ENCODE results near the gene KRTAP5-1.

The KRTAP5-1 gene

DNA sequence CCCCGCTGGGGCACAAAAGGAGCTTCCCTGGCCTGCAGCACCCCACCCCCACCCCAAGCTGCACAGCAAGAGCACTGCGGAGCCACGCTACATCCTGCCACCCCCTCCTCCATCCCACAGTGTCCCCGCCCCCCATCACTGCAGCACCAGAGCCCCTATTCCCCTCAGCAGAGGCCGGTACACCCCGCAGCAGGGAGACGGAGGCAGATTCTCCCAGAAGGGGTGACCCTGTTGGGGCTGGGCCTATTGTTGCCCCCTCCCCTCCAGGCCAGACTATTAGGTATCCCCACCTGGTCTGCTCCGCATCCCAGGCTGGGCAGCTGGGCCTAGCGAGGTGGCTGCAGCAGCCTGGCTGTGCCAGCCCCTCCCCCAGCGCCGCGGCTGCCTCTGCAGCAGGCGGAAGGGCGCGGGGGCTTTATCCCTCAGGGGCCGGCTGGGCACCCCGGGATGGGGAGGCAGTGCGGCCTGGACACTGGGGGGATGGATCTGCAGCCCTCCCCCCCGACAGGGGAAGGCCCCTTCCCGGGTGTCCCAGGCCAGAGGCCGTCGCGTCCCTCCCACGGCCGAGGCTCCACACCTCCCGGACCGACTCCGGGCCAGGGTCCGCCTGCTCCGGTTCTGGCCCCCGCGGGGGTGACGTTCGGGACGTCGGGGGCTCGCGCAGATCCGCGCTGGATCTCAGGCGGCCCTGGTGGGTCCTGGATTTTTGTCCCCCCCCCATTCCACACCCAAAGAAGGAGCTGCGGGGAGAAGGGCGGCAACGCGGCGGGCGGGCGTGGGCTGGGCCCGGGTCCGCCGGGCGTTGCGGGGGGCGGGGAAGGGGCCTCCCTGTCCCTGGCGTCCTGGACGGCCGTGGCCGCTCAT, 14.0 kb downstream of the KRTAP5-1 start:
- DNase-seq, result peak; percentile 46

DNA sequence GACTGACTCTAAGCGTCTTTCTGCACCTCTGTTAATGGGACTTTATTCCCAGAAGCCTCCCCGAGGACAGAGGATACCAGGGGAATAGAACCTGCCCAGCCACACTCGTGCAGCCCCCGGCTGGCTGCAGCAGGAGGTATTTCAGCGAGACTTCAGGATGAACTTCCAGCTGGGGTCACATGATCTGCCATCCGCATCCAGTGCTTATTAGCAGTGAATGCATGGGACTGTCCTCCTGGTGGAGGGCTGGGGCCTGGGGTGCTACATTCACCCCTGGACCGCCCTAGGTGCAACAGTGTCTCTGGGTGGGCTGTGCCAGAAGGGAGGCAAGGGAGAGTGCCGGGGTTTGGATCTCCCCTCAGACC, 14.6 kb downstream of the KRTAP5-1 start:
- DNase-seq, result no peak

DNA sequence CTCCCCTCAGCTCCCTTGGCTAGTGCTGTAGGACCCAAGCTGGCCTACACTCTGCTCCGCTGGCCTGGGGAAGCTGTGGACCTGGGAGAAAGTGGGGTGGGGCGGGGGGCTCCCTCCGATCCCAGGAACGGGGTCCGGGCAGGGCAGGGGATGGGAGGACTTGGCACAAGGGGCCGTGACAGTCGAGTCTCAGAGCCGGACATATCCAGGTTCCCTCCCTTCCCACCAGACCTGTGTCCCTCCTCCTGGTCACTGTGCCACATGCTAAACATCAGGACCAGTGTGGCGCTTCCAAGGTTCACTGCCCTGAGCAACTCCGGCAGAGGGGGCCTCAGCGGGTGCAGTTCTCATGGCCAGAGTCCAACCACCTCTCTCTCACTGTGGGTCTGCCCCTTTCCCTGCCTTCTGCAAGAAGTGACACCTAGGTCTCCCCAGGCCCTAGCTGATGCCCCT, 15.1 kb downstream of the KRTAP5-1 start:
- DNase-seq, result no peak

DNA sequence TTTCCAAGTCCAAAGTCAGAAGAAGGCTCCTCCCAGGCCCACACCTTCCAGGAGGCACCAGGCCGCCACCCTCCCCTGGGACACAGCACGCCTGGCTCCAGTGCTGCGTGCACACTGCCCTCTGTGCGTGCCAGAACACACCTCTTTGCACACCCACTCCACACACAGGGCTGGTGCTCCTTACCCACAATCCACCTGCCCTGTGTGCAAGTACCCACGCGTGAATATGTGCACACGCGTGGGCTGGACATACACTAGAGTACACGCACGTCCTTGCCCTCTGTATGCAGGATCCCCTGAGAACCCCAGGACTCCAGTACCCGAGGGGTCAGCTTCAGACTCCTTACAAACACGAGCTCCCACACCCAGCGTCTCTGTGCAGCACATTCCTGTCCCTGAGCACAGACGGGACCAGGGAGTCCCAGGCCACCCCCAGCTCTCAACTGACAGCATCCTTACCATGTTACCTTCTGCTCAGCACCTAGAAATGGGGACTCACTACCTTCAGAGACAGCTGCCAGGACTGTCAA, 15.8 kb downstream of the KRTAP5-1 start:
- no peak for DNase-seq

DNA sequence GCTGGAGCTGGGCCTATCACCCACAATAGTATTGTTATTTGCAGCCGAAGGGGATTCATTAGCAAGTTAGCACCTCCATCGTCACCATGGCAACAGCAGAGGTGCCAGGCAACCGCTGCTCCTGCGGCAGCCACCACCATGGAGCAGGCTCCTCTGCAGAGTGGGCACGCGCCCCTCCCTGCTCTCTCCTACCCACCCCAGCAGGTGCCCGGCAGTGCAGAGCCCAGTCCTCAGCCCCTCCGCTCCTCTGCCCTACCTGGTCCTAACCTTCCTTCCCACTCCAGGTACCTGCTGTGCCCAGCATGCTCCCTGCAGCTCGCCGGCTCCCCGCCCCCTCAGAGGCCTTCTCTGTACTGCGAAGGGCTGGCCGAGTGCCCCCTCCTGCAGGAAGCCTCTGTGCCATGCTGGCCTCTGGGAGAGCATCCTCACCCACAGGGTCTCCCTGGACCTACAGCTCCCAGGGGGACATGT, 16.6 kb downstream of the KRTAP5-1 start:
- DNase-seq, result peak; percentile 76

DNA sequence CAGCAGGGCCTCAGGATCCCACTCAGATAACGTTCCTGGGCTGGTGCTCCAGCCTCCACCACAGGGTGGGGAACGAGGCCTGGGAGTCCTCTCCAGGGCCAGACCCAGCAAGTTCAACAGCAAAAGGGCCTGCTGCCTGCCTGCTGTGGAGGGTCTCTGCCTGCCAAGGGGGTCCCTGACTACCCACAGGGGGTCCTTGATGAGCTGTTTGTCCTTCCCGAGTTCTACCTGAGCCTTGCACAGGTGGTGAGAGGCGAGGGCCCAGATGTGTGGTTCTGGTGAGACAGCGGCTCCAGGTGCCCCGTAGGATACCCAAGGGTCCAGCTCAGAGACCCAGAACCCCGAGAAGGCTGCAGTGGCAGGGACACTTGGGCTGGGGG, 17.4 kb downstream of the KRTAP5-1 start:
- no peak for DNase-seq

DNA sequence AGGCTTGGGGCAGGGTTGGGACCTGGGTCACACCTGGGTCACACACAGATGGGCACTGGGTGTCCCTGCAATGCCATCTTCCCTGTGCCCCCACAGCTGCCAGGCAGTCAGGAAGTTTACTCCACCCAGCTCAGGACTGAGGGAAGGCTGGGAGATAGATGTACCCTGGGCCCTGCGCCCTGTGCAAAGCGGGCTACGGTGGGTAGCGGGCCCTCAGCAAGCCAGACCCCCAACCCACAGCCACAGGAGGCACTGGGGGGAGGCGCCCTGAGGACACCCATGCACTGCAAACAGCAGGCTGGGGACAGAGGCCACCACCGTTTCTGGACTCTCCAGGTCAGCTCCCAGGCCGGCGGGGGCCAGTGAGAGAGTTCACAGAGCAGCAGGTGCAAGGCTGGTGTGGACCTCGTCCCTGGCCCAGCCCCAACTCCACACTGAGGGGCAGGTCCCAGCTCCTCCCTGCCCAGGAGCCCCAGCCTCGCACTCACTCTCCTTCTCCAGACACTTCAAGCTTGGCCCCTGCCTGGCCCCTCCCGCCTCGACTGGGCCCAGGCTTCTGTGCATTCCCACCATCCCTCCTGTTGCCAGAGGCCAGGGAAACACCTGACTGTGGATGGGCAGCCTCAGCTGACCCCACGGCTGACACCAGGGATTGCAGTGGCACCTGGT, 17.9 kb downstream of the KRTAP5-1 start:
- DNase-seq, result no peak

DNA sequence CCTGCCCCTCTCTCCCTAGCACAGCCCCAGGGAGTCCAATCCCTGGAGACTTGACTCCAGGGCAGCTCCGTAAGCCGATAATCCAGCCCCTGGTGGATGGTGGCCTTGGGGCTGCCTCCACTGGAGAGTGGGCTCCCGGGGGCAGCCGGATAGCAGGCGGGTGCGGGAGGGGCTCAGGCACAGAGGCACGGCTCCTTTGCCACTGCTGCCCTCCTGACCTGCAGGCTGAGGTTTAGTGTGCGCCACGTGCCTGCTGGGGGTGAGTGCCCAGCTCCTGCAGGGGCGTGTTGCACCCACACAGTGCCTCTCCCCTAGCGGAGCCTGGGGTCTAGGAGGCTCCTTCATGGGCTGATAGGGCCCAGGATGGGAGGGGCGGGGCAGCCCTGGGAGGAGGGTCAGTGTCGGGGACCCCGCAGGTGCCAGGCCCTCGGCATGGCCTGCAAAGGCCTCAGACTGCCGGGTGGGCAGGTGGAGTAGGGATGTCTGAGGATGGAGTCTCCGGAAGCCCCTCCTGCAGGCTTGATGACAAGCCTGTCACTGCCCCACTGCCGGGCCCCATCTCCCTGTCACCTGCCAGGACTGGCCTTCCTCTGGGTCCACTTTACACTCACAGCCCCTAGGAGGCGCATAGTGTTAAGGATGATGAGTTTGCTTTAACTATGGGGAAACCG, 18.6 kb downstream of the KRTAP5-1 start:
- DNase-seq, result no peak

DNA sequence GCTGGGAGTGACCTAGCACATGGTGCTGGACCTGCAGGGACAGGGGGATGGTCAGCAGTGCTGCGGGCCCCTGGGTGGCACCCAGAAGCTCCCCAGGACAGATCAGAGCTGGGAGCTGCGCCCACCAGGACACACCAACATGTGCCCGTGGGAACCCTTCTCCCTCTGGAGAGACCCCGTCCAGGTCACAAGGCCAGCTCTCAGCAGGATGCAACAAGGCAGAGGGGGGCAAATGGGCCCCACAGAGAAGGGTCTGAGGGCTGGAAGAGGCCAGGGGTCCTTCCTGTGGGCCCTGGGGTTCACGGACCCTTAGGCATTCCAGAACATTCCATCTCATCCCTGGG, 19.2 kb downstream of the KRTAP5-1 start:
- DNase-seq, result no peak

DNA sequence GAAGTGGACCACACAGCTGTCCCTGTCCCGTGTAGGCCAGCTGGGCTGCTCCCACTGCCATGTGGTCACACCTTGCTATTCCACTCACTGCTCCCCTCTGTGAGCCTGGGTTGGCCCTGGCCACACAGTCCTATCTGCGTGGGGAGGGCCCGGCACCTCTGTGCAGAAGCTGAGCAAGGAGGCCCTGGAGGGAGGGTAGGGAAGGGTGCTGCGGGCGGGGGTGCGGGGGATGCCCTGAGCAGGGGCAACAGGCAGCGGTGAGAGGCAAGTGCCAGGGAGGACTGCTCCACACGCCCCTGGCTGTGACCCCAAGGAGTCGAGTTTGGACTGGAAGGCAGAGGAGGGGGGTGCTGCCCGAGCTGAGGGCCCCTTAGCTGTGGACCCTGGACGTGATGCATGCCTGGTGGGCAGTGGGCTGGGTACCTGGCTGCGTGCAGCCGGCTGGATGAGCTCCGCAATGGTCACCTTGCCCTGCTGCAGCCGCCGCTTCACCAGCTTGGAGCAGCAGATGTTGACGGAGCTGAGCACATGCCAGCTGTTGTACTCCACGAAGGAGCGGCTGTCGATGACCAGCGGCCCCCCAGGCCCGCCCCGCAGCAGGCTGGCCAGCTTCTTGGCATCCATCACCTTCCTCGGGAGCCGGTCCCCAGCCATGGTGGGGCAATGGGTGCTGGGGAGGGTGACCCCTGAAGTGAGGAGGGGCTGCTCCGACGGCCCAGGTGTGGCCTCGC, 19.7 kb downstream of the KRTAP5-1 start:
- DNase-seq, result no peak

DNA sequence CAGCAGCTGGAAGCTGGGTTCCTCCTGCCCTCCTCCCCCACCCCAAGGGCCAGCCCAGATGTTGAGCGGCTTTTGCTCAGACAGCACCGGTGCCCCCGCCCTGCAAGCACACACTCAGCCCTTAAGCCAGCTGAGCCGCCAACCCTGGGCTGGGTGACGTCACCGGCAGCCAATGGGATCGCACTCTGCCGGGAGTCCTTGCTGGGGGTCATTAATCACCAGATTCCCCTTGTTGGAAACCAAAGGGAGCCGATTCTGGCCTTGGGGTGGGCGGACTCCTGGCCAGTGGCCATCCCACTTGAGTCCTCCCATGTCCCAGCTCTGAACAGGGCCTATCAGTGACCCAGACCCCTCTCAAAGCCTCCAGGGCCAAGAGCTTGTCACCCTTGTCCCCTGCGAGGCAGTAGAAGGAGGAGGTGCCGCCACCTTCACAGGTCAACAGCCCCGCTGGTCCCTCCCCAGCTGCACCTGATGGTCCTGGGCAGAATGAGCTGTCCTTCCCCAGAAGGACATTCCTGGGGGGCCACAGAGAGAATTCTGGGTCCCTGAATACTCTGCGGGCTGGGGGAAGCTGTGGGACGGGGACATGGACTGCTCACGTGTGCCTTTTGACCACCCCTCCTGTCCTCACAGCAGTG, 20.4 kb downstream of the KRTAP5-1 start:
- DNase-seq, result no peak

DNA sequence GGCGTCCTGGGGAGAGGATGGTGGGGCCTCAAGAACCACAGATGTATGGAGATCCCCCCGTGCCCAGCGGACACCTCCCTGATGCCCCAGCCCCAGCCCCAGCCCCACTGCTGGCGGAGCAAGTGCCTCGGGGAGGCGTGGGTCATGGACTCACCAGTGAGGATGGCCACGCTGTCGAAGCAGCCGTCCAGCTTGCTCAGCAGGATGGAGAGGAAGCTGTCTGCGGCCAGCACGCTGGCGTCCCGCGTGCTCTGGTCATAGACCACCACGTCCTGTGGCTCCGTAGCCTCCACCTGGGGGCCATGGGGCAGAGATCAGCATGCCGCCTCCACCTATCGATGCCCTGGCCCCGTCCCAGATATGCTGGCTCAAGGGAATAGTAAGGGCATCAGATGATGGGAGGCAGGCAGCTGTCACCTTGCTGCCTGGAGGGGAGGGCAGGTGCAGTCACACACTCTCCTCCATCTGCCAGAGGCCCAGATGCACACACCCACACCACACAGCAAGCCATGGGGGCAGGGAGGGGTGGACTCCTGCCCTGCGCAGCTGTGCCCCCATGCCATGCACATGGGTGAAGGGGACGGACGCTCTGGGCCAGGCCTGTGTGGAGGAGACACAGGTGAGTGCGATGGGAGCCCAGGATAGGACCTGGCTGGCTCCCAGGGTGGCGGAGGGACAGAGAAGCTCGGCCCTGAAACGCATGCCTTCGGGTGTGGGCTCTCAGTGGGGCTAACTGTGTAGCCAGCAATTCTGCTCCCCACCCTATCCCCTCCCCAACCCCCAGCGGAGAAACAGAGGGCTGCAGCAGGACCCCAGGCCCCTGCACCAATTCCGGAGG, 21.2 kb downstream of the KRTAP5-1 start:
- DNase-seq, result no peak

DNA sequence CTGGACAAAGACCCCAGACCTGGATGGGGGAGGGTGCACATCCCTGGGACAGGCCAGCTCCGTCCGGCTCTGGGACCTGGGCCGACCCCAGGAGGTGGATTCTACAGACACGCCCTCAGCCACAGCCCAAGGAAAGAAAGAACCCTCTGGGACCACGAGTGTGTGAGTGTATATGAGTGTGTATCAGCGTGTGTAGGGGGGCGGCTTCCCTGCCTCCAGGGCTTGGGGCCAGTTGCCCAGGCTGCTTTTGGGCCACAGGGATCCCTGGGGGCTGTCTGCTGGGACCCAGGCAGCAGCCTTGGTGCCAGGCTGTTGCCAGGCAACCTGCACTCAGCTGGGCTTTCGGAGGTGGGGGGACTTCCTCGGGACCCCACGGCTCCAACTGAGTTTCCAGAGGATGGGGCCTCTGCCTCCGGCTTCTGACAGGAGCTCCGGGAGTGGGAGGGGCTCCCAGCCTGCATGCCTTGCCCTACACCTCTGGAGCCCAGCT, 21.9 kb downstream of the KRTAP5-1 start:
- DNase-seq, result no peak

DNA sequence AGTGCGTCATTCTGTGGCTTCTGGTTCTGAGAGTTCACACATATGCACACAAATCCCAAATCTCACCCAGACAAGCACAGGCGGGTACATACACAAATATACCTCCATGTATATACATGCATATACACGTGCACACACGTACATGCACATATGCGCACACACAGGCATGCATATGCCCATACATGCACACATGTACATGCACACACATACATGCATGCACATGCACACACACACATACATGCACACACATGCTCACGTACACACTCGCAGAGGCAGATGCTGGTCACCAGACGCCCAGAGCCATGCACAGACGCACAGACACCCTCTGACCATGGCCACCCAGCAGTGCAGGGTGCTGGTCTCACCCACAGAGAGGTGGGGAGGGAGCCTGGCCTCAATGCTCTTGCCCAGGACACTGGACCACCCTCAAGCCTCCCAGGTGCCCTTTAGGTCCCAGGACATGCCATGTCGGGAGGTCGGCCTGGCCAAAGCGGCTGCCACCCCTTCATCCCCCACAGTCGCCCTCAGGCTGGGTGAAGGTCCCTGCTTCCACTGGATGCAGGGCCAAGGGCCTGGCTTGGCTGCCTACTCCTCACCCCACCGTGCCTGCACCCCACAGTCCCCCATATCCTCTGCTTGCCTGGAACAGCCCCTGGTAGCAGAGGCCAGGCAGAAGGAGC, 22.5 kb downstream of the KRTAP5-1 start:
- DNase-seq, result no peak

DNA sequence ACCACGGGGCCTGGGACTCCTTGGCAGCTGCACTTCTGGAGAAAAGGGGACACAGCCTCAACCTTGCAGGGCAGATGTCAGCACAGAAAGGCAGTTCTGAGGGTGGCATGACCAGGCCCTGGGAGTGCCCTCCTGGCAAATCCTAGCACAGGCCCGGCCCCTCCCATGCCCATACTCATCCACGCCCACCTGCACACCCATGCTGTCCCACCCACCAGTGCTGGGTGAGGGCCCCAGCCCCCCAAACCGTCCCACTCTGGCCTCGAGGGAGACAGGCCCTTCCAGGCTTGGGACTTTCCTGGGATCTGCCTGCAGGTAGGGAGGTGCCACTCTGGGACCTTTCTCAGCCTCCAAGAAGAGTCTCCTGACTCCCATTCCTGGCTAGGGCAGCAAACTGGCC, 23.1 kb downstream of the KRTAP5-1 start:
- no peak for DNase-seq

DNA sequence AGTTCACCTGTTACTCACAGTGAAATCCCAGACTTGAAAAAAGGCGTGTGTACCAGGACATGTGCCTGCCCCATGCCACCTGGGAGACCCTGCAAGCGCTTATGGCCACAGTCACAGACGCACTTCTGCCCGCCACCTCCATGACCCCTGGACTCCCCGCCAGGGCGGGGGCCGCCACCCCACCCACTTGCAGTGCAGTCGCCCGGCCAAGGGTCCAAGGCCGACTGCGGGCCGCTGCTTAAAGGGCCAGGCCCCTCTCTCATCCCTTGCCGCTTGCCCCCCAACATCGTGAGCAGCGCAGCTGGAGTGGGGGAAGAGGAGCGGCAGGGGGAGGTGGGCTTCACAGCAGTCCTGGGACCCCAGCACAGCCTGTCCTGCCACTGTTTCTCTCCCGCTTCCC, 23.8 kb downstream of the KRTAP5-1 start:
- DNase-seq, result no peak

DNA sequence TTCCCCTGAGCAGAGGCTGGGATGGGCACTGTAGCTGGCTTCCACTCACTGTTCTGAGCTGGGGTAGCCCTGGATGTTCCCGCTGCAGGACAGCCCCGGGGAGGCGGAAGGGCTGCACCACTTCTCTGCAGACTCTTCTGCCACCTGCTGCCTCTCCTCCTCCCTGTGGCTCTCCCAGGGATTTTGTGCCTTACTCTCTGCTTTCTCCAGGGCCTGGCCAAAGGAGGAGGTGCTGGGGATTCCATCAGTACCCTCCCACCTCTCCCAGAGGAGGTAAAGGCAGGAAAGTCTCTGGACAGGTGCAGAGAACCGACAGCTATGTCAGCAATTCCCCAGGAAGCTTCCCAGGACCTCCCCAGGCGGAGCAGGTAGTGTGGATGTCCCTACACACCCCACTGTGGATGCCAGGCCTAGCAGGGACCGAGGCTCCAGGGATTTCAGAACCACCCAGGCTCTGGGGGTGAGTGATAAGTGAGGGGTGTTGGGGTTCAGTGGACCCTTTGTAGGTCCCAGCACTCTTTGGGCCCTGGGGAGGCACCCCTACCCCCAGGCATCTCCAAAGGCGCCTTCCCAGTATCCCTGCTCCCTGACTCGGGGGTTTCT, 24.3 kb downstream of the KRTAP5-1 start:
- no peak for DNase-seq

DNA sequence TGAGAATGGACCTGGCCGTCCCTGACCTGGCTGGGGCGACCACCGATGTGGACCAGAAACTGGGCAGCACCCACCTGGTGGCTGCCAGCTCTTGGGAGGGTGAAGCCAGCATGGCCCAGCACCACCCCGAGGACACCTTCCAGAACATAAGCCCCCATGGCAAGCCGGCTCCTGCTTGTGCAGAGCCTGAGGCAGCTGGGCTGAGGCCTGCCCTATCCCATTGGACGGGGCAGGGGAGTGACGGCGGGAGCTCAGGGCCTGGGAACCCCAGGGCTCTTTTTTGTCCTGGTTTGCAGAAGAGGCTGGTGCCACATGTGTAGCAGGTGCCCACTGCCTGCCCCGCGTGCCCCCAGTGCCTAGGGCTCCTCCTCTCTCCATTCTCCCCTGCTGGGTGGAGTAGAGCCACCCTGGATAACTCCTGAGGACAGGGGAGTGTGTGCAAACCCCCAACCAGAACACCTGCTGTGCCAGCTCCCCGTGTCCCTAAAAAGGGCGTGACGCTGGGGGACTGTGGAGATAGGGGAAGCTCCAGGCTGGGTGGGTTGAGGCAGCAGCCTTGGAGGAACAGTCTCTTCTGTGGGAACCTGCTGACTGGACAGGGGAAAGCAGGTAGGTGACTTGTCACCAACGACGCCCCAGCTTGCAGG, 25.0 kb downstream of the KRTAP5-1 start:
- no peak for DNase-seq

DNA sequence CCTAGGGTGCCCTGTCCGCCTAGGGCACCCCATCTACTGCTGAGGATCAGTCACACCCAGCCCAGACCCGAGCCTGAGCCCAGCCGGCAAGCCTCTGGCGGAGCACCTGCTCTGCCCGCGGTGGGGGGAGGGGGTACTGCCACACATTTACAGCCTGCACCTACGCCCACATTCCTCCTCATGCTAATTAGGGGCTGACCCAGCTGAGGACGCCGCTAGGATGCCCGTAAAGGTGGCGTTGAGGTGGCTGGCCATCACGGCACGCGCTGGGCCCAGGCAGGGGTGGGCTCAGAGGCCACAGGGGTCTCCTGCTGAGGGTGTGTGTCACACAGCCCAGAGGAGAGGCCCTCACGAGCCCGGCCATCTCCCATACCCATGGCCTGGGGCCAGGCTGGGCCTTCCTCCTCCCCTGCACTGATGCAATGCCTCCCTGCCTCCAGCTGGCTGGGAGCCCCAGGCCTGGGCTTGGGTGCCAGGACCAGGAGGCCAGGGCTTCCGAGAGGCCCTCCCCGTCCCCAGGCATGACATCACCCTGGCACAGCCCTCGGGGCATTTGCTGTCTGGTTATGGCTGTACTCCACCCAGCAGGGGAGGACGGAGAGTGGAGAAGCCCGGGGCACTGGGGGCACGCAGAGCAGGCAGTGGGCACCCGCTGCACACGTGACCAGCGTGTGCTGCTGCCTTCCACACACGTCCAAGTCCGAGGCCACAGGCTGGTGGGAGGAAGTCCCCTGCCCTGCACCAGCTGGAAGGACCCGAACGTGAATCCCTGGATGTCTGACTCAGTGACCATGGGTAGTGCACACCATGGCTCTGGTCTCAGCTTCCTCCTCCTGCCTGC, 25.8 kb downstream of the KRTAP5-1 start:
- DNase-seq, result no peak
